Astrocyte (in vitro differentiated cells and primary cell): Measurements from ENCODE around the gene ANO2. TPM values are rescaled to one million over a fixed set of nuclear protein-coding genes. Genes with fewer than 3 reads are reported as not detected.

Source experiments
- DNase-seq: peaks from one replicate; pipeline ENCODE4 v3.0.0-alpha.2; 2010; ENCODE audit warnings: low read depth
- FAIRE-seq: peaks from 2 replicates; lab custom pipeline; 2011; peaks lifted over from hg19 to GRCh38; lab: Jason Lieb, UNC
- H2AFZ ChIP-seq: 2 replicates; pipeline ENCODE4 v1.6.0; 2012; ENCODE audit warnings: low read depth, low read length, inconsistent platforms
- H3K27ac ChIP-seq: 2 replicates; pipeline ENCODE4 v1.5.1; 2011; ENCODE audit warnings: low read depth, low read length, inconsistent platforms
- H3K27me3 ChIP-seq: 2 replicates; pipeline ENCODE4 v1.6.0; 2011; ENCODE audit warnings: low read length, inconsistent platforms; ENCODE audit not compliant: insufficient read depth
- H3K36me3 ChIP-seq: 2 replicates; pipeline ENCODE4 v1.5.1; 2011; ENCODE audit warnings: low read length, inconsistent platforms; ENCODE audit not compliant: insufficient read depth
- H3K4me1 ChIP-seq: 2 replicates; pipeline ENCODE4 v1.5.1; 2011; ENCODE audit warnings: low read length, inconsistent platforms; ENCODE audit not compliant: insufficient read depth
- H3K4me2 ChIP-seq: 2 replicates; pipeline ENCODE4 v1.6.0; 2012; ENCODE audit warnings: low read length, inconsistent platforms
- H3K4me3 ChIP-seq: 2 replicates; pipeline ENCODE4 v1.5.1; 2011; ENCODE audit warnings: low read depth, mild to moderate bottlenecking, low read length, inconsistent platforms; ENCODE audit not compliant: insufficient read depth
- H3K79me2 ChIP-seq: 2 replicates; pipeline ENCODE4 v1.6.0; 2012; ENCODE audit warnings: mild to moderate bottlenecking, low read length, inconsistent platforms; ENCODE audit not compliant: insufficient read depth
- H3K9ac ChIP-seq: 2 replicates; pipeline ENCODE4 v1.6.0; 2012; ENCODE audit warnings: mild to moderate bottlenecking, low read length, inconsistent platforms
- H3K9me3 ChIP-seq: 2 replicates; pipeline ENCODE4 v1.5.1; 2012; ENCODE audit warnings: low read depth, mild to moderate bottlenecking, low read length, inconsistent platforms; ENCODE audit not compliant: insufficient read depth
- H4K20me1 ChIP-seq: 2 replicates; pipeline ENCODE4 v1.6.0; 2012; ENCODE audit warnings: low read length, inconsistent platforms; ENCODE audit not compliant: insufficient read depth
- H3K27ac Mint-ChIP-seq: one replicate; pipeline ENCODE4 v1.8.0; 2021; ENCODE audit warnings: mild to moderate bottlenecking, mixed read lengths; ENCODE audit not compliant: unreplicated experiment
- H3K27me3 Mint-ChIP-seq: one replicate; pipeline ENCODE4 v1.8.0; 2021; ENCODE audit warnings: low read depth, mixed read lengths; ENCODE audit not compliant: unreplicated experiment
- H3K36me3 Mint-ChIP-seq: one replicate; pipeline ENCODE4 v1.8.0; 2021; ENCODE audit warnings: low read depth, mixed read lengths; ENCODE audit not compliant: unreplicated experiment
- H3K4me1 Mint-ChIP-seq: one replicate; pipeline ENCODE4 v1.8.0; 2021; ENCODE audit warnings: low read depth, mixed read lengths; ENCODE audit not compliant: unreplicated experiment
- H3K4me3 Mint-ChIP-seq: one replicate; pipeline ENCODE4 v1.8.0; 2021; ENCODE audit warnings: mild to moderate bottlenecking, moderate library complexity, mixed read lengths; ENCODE audit not compliant: unreplicated experiment
- H3K9me3 Mint-ChIP-seq: one replicate; pipeline ENCODE4 v1.8.0; 2021; ENCODE audit warnings: mild to moderate bottlenecking, mixed read lengths; ENCODE audit not compliant: unreplicated experiment
- EZH2 ChIP-seq: IDR thresholded peaks from 2 replicates; pipeline ENCODE4 v1.6.1; 2012; ENCODE audit warnings: mild to moderate bottlenecking, low read length, inconsistent platforms; ENCODE audit not compliant: insufficient read depth
- total RNA-seq: library from RNA; stranded (reverse); gene quantifications from 2 replicates; pipeline ENCODE4 v1.2.1, GENCODE V29; 2021
- TF ChIP-seq, protein P1 (sequence below): IDR thresholded peaks from 2 replicates; pipeline ENCODE4 v1.5.1; 2011; ENCODE audit warnings: low read depth, mild to moderate bottlenecking, inconsistent platforms, low read length, moderate library complexity; ENCODE audit not compliant: insufficient read depth

Gene ANO2
- total RNA-seq, 1 donor from 2014 or later, result 0.93 TPM

DNA sequence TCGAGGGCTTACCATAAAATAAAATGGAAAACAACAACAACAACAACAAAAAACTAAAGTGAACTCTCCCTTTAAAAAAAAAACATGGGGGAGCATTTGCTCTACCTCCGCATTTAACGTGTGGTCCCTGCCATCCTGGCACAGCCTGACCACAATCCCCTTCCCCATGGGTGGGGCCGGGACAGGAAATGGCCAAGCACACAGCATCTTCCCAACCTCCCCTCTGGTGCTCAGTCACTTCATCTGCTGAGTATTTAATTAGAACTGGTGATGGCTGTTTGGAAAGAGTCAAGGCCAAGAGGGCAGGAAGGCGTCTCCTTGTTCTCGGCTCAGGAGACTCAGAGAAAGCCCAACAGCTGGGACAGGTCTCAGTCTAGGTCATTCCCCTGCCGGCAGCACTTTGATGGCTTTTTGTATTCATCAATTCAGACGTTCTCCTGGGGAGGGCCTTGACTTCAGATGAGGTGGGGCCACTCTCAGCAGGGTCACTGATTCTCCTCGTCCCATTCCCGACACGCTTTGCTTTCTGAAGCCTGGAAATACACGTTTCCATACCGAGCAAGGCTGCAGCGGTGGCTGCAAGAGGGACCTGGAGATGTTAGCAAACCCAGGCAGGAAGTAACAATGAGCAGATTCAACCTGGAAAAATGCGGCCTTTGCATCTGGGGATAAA is 44.4 kb downstream of the ANO2 start:
- Histone ChIP-seq H2AFZ (no peak overlapping the region), H3K9ac (no peak overlapping the region), H4K20me1 (no peaks in the 10 kb centered on the region), H3K79me2 (no peaks in the 10 kb centered on the region), H3K27me3 (no peaks in the 10 kb centered on the region), H3K36me3 (no peaks in the 10 kb centered on the region), H3K9me3 (no peaks in the 10 kb centered on the region), H3K27ac (no peak overlapping the region), H3K4me2 (no peak overlapping the region), H3K4me1 (no peaks in the 10 kb centered on the region), H3K4me3 (no peak overlapping the region)
- Mint-ChIP-seq H3K27me3 (peaks cover 21% of the 10 kb centered on the region), H3K4me1 (no peaks in the 10 kb centered on the region), H3K27ac (no peak overlapping the region), H3K9me3 (peaks cover 2% of the 10 kb centered on the region), H3K36me3 (no peaks in the 10 kb centered on the region), H3K4me3 (no peak overlapping the region)
- no peak for TF ChIP-seq EZH2
- FAIRE-seq, result no peak
- no peak for DNase-seq

DNA sequence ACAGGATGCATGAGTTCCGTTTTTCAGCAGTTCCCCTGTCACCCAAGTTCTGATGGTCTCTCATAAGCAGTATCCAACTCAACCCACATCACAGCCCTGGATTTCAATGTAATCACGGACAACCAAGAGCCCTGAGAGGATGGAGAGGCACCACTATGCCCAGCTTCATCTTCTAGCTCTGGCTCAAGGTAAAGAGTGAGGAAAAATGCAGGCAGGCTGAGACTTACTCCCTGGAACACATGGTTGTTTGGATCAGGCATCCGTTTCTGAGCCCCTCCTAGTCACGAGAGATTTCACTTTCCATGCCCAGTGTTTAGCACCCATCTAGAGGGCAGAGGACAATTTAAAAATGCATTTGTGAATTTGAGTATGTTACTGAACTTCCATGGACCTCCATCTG is 45.0 kb downstream of the ANO2 start:
- Histone ChIP-seq H3K4me1 (no peaks in the 10 kb centered on the region), H3K27ac (no peak overlapping the region), H2AFZ (no peak overlapping the region), H3K27me3 (no peaks in the 10 kb centered on the region), H3K4me3 (no peak overlapping the region), H3K36me3 (no peaks in the 10 kb centered on the region), H3K79me2 (no peaks in the 10 kb centered on the region), H3K4me2 (no peak overlapping the region), H3K9me3 (no peaks in the 10 kb centered on the region), H4K20me1 (no peaks in the 10 kb centered on the region), H3K9ac (no peak overlapping the region)
- Mint-ChIP-seq H3K27me3 (peaks cover 19% of the 10 kb centered on the region), H3K4me3 (no peak overlapping the region), H3K4me1 (no peaks in the 10 kb centered on the region), H3K27ac (no peak overlapping the region), H3K9me3 (peaks cover 2% of the 10 kb centered on the region), H3K36me3 (no peaks in the 10 kb centered on the region)
- DNase-seq (no peak), FAIRE-seq (no peak)
- TF ChIP-seq, protein P1, sequence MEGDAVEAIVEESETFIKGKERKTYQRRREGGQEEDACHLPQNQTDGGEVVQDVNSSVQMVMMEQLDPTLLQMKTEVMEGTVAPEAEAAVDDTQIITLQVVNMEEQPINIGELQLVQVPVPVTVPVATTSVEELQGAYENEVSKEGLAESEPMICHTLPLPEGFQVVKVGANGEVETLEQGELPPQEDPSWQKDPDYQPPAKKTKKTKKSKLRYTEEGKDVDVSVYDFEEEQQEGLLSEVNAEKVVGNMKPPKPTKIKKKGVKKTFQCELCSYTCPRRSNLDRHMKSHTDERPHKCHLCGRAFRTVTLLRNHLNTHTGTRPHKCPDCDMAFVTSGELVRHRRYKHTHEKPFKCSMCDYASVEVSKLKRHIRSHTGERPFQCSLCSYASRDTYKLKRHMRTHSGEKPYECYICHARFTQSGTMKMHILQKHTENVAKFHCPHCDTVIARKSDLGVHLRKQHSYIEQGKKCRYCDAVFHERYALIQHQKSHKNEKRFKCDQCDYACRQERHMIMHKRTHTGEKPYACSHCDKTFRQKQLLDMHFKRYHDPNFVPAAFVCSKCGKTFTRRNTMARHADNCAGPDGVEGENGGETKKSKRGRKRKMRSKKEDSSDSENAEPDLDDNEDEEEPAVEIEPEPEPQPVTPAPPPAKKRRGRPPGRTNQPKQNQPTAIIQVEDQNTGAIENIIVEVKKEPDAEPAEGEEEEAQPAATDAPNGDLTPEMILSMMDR, result no peak
- TF ChIP-seq EZH2, result no peak

DNA sequence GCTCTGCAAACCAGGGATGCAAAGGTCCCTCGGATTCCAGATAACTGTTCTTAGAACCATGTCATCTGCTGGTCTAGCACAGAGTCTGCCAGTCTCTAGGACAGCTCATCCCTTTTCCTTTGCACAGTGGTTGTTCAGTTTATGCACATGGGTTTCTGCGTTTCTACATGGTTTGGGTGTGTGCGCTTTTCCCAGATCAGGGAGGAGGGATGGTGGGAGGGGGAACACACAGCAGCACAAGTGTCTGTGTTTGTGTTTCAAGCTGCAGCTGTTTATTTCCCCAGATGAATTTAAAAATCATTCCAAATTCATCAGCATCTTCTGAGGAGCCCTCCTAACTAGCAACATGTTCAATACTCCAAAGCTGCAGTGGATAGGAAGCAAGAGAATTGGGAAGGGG is 45.4 kb downstream of the ANO2 start:
- Mint-ChIP-seq H3K27ac (no peak overlapping the region), H3K36me3 (no peaks in the 10 kb centered on the region), H3K9me3 (peaks cover 2% of the 10 kb centered on the region), H3K4me1 (no peaks in the 10 kb centered on the region), H3K4me3 (no peak overlapping the region), H3K27me3 (peaks cover 16% of the 10 kb centered on the region)
- no peaks in the 10 kb centered on the region for H3K36me3 ChIP-seq
- no peaks in the 10 kb centered on the region for H3K4me1 ChIP-seq
- FAIRE-seq (no peak), DNase-seq (no peak)
- no peak overlapping the region for H3K9ac ChIP-seq
- no peak for TF ChIP-seq EZH2
- TF ChIP-seq, protein P1, result no peak
- no peak overlapping the region for H3K27ac ChIP-seq
- no peak overlapping the region for H3K4me3 ChIP-seq
- H2AFZ ChIP-seq, result no peak overlapping the region
- H4K20me1 ChIP-seq, result no peaks in the 10 kb centered on the region
- no peaks in the 10 kb centered on the region for H3K27me3 ChIP-seq
- H3K4me2 ChIP-seq, result no peak overlapping the region
- H3K9me3 ChIP-seq, result no peaks in the 10 kb centered on the region
- H3K79me2 ChIP-seq, result no peaks in the 10 kb centered on the region
